IMR-90 (cell line): ENCODE results near the gene GATD1. TPM values are rescaled to one million over a fixed set of nuclear protein-coding genes. Genes with fewer than 3 reads are reported as not detected.

Experiments
- ATAC-seq: fragments of 200-7000 bp; cut with Tn5 transposase; 2 replicates; pipeline ENCODE4 v1.9.1; 2020; ENCODE audit warnings: low read depth, mild to moderate bottlenecking, moderate library complexity
- BruUV-seq: library from RNA; stranded (reverse); fragments of 400-500 nt; replicated peaks from 2 replicates; lab custom pipeline; 2021; lab: Mats Ljungman, UMichigan
- CTCF ChIA-PET: fragments of 300-600 bp; formaldehyde crosslinking; extraction: SDS; loops from one replicate; lab custom pipeline; 2021; ENCODE audit warnings: antibody characterized with exemption; lab: Yijun Ruan, JAX
- POLR2A ChIA-PET: fragments of 300-600 bp; sonication (Branson Sonifier 250); formaldehyde crosslinking; loops from one replicate; lab custom pipeline; 2022; ENCODE audit warnings: antibody characterized with exemption; ENCODE audit not compliant: unreplicated experiment; lab: Charles Lee
- DNase-seq: peaks from one replicate; pipeline ENCODE4 v3.0.0; 2013
- H2AFZ ChIP-seq: replicated peaks from 2 replicates; pipeline ENCODE3; 2013; ENCODE audit warnings: low read length, mild to moderate bottlenecking; ENCODE audit not compliant: poor library complexity
- H2AK5ac ChIP-seq: 2 replicates; pipeline ENCODE4 v1.6.1; 2013; ENCODE audit warnings: low read depth, low read length, inconsistent platforms
- H2AK9ac ChIP-seq: replicated peaks from 2 replicates; pipeline ENCODE3; 2013; ENCODE audit warnings: mild to moderate bottlenecking, low read depth, low read length, moderate library complexity; ENCODE audit not compliant: poor library complexity
- H2BK120ac ChIP-seq: 2 replicates; pipeline ENCODE4 v1.6.1; 2013; ENCODE audit warnings: low read depth, low read length, inconsistent platforms
- H2BK15ac ChIP-seq: 3 replicates; pipeline ENCODE4 v1.6.1; 2013; ENCODE audit warnings: low read depth, low read length, inconsistent platforms
- H2BK20ac ChIP-seq: 2 replicates; pipeline ENCODE4 v1.6.1; 2013; ENCODE audit warnings: low read depth, mild to moderate bottlenecking, inconsistent platforms, low read length, moderate library complexity
- H2BK5ac ChIP-seq: 2 replicates; pipeline ENCODE4 v1.6.1; 2013; ENCODE audit warnings: mild to moderate bottlenecking, low read depth, low read length, inconsistent platforms; ENCODE audit not compliant: poor library complexity, severe bottlenecking
- H3K14ac ChIP-seq: replicated peaks from 2 replicates; pipeline ENCODE4 v1.6.1; 2013; ENCODE audit warnings: low read depth, low read length, inconsistent platforms
- H3K18ac ChIP-seq: 2 replicates; pipeline ENCODE4 v1.6.1; 2013; ENCODE audit warnings: low read depth, low read length, control low read depth
- H3K23ac ChIP-seq: 2 replicates; pipeline ENCODE4 v1.6.1; 2013; ENCODE audit warnings: low read depth, low read length, inconsistent platforms
- H3K27ac ChIP-seq: 2 replicates; pipeline ENCODE4 v1.5.1; 2013; ENCODE audit warnings: mild to moderate bottlenecking, control low read depth, low read length; ENCODE audit not compliant: insufficient read depth
- H3K27me3 ChIP-seq: 2 replicates; pipeline ENCODE4 v1.6.1; 2013; ENCODE audit warnings: low read length; ENCODE audit not compliant: control insufficient read depth, insufficient read depth
- H3K36me3 ChIP-seq: 2 replicates; pipeline ENCODE4 v1.6.1; 2013; ENCODE audit warnings: low read length, mixed read lengths; ENCODE audit not compliant: control insufficient read depth, insufficient read depth
- H3K4ac ChIP-seq: 2 replicates; pipeline ENCODE4 v1.6.1; 2013; ENCODE audit warnings: low read depth, low read length, inconsistent platforms
- H3K4me1 ChIP-seq: 2 replicates; pipeline ENCODE4 v1.6.1; 2013; ENCODE audit warnings: low read length, mixed read lengths; ENCODE audit not compliant: control insufficient read depth, insufficient read depth
- H3K4me2 ChIP-seq: 2 replicates; pipeline ENCODE4 v1.6.1; 2013; ENCODE audit warnings: low read depth, mild to moderate bottlenecking, control low read depth, low read length, moderate library complexity
- H3K4me3 ChIP-seq: 2 replicates; pipeline ENCODE4 v1.5.1; 2013; ENCODE audit warnings: low read depth, mild to moderate bottlenecking, control low read depth, low read length, moderate library complexity; ENCODE audit not compliant: insufficient read depth
- H3K56ac ChIP-seq: 2 replicates; pipeline ENCODE4 v1.6.1; 2013; ENCODE audit warnings: low read length, inconsistent platforms; ENCODE audit not compliant: insufficient read depth; ENCODE audit errors: extremely low read depth
- H3K79me1 ChIP-seq, 2 experiments: 2 replicates each; pipeline ENCODE4 v1.6.1; 2013; ENCODE audit warnings: low read length in 2 of 2, inconsistent platforms in 1 of 2, low read depth in 1 of 2
- H3K9ac ChIP-seq: 2 replicates; pipeline ENCODE4 v1.6.1; 2013; ENCODE audit warnings: low read depth, low read length, control low read depth
- H3K9me1 ChIP-seq: 2 replicates; pipeline ENCODE4 v1.6.1; 2013; ENCODE audit warnings: low read length, inconsistent platforms; ENCODE audit not compliant: insufficient read depth
- H3K9me3 ChIP-seq: 2 replicates; pipeline ENCODE4 v1.6.1; 2013; ENCODE audit warnings: low read length; ENCODE audit not compliant: control insufficient read depth, insufficient read depth
- H4K20me1 ChIP-seq: 2 replicates; pipeline ENCODE4 v1.6.1; 2013; ENCODE audit warnings: low read length, inconsistent platforms; ENCODE audit not compliant: insufficient read depth
- H4K5ac ChIP-seq: 2 replicates; pipeline ENCODE4 v1.6.1; 2013; ENCODE audit warnings: mild to moderate bottlenecking, low read depth, low read length, control low read depth
- H4K8ac ChIP-seq, 2 experiments: 2 replicates each; pipeline ENCODE4 v1.6.1; 2013; ENCODE audit warnings: low read depth in 2 of 2, low read length in 2 of 2, control low read depth in 1 of 2, inconsistent platforms in 1 of 2
- H4K91ac ChIP-seq: 2 replicates; pipeline ENCODE4 v1.6.1; 2013; ENCODE audit warnings: low read depth, low read length, inconsistent platforms; ENCODE audit not compliant: insufficient read depth
- BHLHE40 ChIP-seq: fragments of 150-350 bp; IDR thresholded peaks from 2 replicates; pipeline ENCODE4 v1.6.1; 2016; ENCODE audit warnings: mild to moderate bottlenecking, low read depth, low read length
- CEBPB ChIP-seq: IDR thresholded peaks from 2 replicates; pipeline ENCODE4 v1.6.1; 2012; ENCODE audit warnings: low read depth, low read length, improper control_type of control experiment
- CHD1 ChIP-seq: IDR thresholded peaks from 2 replicates; pipeline ENCODE4 v1.6.1; 2012; ENCODE audit warnings: low read depth, low read length, improper control_type of control experiment
- CTCF ChIP-seq: conservative IDR thresholded peaks from 2 replicates; pipeline ENCODE4 v1.5.1; 2012; ENCODE audit warnings: mild to moderate bottlenecking, low read depth, low read length, improper control_type of control experiment
- ELK1 ChIP-seq: fragments of 150-350 bp; IDR thresholded peaks from 2 replicates; pipeline ENCODE4 v1.6.1; 2016; ENCODE audit warnings: low read depth, mild to moderate bottlenecking, low read length, moderate library complexity, borderline replicate concordance
- FOS ChIP-seq: fragments of 150-350 bp; IDR thresholded peaks from 2 replicates; pipeline ENCODE4 v1.6.1; 2016; ENCODE audit warnings: low read depth, low read length
- MAFK ChIP-seq: IDR thresholded peaks from 2 replicates; pipeline ENCODE4 v1.6.1; 2012; ENCODE audit warnings: low read depth, low read length, improper control_type of control experiment
- MXI1 ChIP-seq: IDR thresholded peaks from 2 replicates; pipeline ENCODE4 v1.6.1; 2012; ENCODE audit warnings: low read depth, mild to moderate bottlenecking, low read length, moderate library complexity, borderline replicate concordance
- NFE2L2 ChIP-seq: fragments of 150-350 bp; IDR thresholded peaks from 2 replicates; pipeline ENCODE4 v1.6.1; 2016; ENCODE audit warnings: low read depth, mild to moderate bottlenecking, low read length
- POLR2A ChIP-seq: IDR thresholded peaks from 2 replicates; pipeline ENCODE4 v1.6.1; 2012; ENCODE audit warnings: mild to moderate bottlenecking, low read depth, low read length
- RAD21 ChIP-seq: IDR thresholded peaks from 2 replicates; pipeline ENCODE4 v1.6.1; 2012; ENCODE audit warnings: low read length, improper control_type of control experiment
- RCOR1 ChIP-seq: IDR thresholded peaks from 2 replicates; pipeline ENCODE4 v1.6.1; 2012; ENCODE audit warnings: mild to moderate bottlenecking, low read length, improper control_type of control experiment; ENCODE audit not compliant: insufficient replicate concordance
- RFX5 ChIP-seq: IDR thresholded peaks from 2 replicates; pipeline ENCODE4 v1.8.0; 2012; ENCODE audit warnings: low read depth, mild to moderate bottlenecking, low read length, moderate library complexity
- SMC3 ChIP-seq: fragments of 150-350 bp; IDR thresholded peaks from 2 replicates; pipeline ENCODE4 v1.6.1; 2016; ENCODE audit warnings: low read depth, mild to moderate bottlenecking, antibody characterized with exemption, low read length, moderate library complexity
- USF2 ChIP-seq: fragments of 150-350 bp; IDR thresholded peaks from 2 replicates; pipeline ENCODE4 v1.6.1; 2017; ENCODE audit warnings: mild to moderate bottlenecking, antibody characterized with exemption, low read length, low read depth
- WGBS, 2 experiments: methylation state at CpG; one replicate each; pipeline versions ENCODE4 v1.1.5 to v1.1.7; 2013; ENCODE audit warnings: missing lambda C conversion rate in 2 of 2; ENCODE audit not compliant: insufficient read length in 1 of 2; ENCODE audit errors: extremely low coverage in 2 of 2; 5-methylcytosine and 5-hydroxymethylcytosine counted together
- dilution Hi-C: fragments of 300-500 bp; cut with HindIII; formaldehyde crosslinking; loops from one replicate; pipeline ENCODE4 v1.14.3; 2018; ENCODE audit warnings: low sequenced_read_pairs; ENCODE audit not compliant: unreplicated experiment
- in situ Hi-C: fragments of 300-500 bp; cut with MboI; formaldehyde crosslinking; loops from 3 replicates; pipeline ENCODE4 v1.14.3; 2019; ENCODE audit warnings: low sequenced_read_pairs, inconsistent platforms, mixed read lengths
- intact Hi-C: fragments of 100-400 bp; cut with micrococcal nuclease; formaldehyde crosslinking; loops from 2 replicates; pipeline ENCODE4 v1.10.0; 2022
- polyA plus RNA-seq, 3 experiments: library from polyadenylated mRNA; depleted of rRNA; stranded (reverse); fragments of >200 nt; gene quantifications; 2 replicates each; pipeline ENCODE4 v1.2.3, GENCODE V29; 2012; ENCODE audit warnings: low replicate concordance in 1 of 3
- total RNA-seq: library from RNA; depleted of rRNA; stranded (reverse); fragments of >200 nt; gene quantifications from 2 replicates; pipeline ENCODE4 v1.2.3, GENCODE V29; 2012

GATD1 gene
- total and polyA plus RNA-seq, 2 of the 4 experiments (the other 2 are of a cell fraction) = 3.0 to 52.5 TPM

GRCh38 chr11:792873-793272 lies 15.6 kb upstream of the GATD1 start:
- no peak overlapping the region for H3K4ac ChIP-seq
- in situ Hi-C loops = no loop called here
- peaks cover 6% of the 10 kb centered on the region; the same call in 1 of the 2 replicates for H3K9me1 ChIP-seq
- no peak overlapping the region for H4K8ac ChIP-seq
- ChIA-PET CTCF (no interaction called here), POLR2A (interaction anchor here (0.6 kb wide), 1 partner anchor 89 kb away, joined by 3 read pairs; no protein-coding TSS in a partner anchor)
- H3K36me3 ChIP-seq = peaks cover 23% of the 10 kb centered on the region; the same call in 1 of the 2 replicates
- ATAC-seq (no peak), DNase-seq (no peak)
- dilution Hi-C loops = no loop called here
- H3K79me1 ChIP-seq = peaks cover 0 to 27% of the 10 kb centered on the region in 2 experiments; a peak in 3 of 4 replicates
- no peak overlapping the region for H2BK120ac ChIP-seq
- no peak overlapping the region for H2BK20ac ChIP-seq
- no TSS peak for BruUV-seq
- no peak overlapping the region for H3K4me2 ChIP-seq
- H3K27ac ChIP-seq = no peak overlapping the region
- H3K18ac ChIP-seq = no peak overlapping the region
- no peak overlapping the region for H2BK15ac ChIP-seq
- no peak overlapping the region for H4K91ac ChIP-seq
- H4K20me1 ChIP-seq = peaks cover 17% of the 10 kb centered on the region
- peaks cover 14% of the 10 kb centered on the region for H3K4me1 ChIP-seq
- intact Hi-C loops = no loop called here
- H3K9ac ChIP-seq = no peak overlapping the region
- WGBS, 2 experiments = 97% methylated on average over 5 of the region's 13 CpGs; no CpG with 5 or more reads in 1 of the 2 experiments
- no peak overlapping the region for H3K23ac ChIP-seq
- H3K9me3 ChIP-seq = no peaks in the 10 kb centered on the region
- H3K4me3 ChIP-seq = no peak overlapping the region
- TF ChIP-seq MAFK (no peak), RFX5 (no peak), RAD21 (no peak), CTCF (no peak), CHD1 (no peak), ELK1 (no peak), FOS (no peak), RCOR1 (no peak), USF2 (no peak), POLR2A (no peak), SMC3 (no peak), BHLHE40 (no peak), CEBPB (no peak), NFE2L2 (no peak), MXI1 (no peak)
- no peak overlapping the region for H2AK9ac ChIP-seq
- H3K27me3 ChIP-seq = no peaks in the 10 kb centered on the region
- H2AFZ ChIP-seq = no peak overlapping the region
- H3K14ac ChIP-seq = no peak overlapping the region
- no peak overlapping the region for H4K5ac ChIP-seq
- no peak overlapping the region for H3K56ac ChIP-seq
- no peak overlapping the region for H2BK5ac ChIP-seq
- H2AK5ac ChIP-seq = no peak overlapping the region
